Activated CD8-positive, alpha-beta memory T cell treated with anti-CD3 and anti-CD28 coated beads, Interleukin-2, amount 50 U/mL, for 1 hour (primary cell): ENCODE measurements around the gene PRR12.

Source experiments
- DNase-seq: peaks from one replicate; pipeline ENCODE4 v3.0.0-alpha.2; 2020; ENCODE audit errors: extremely low read depth

PRR12 gene

GRCh38 chr19:49591731-49592485, 926 bp downstream of the PRR12 start:
- DNase-seq = no peak

GRCh38 chr19:49592486-49593232, 1.7 kb downstream of the PRR12 start:
- no peak for DNase-seq

- DNase-seq = peak; percentile 83
Observed at GRCh38 chr19:49593233-49594113, 2.5 kb downstream of the PRR12 start.

GRCh38 chr19:49594157-49594992, 3.4 kb downstream of the PRR12 start:
- DNase-seq = no peak

GRCh38 chr19:49594993-49595818, 4.2 kb downstream of the PRR12 start:
- DNase-seq = no peak

GRCh38 chr19:49595819-49596404, 4.9 kb downstream of the PRR12 start:
- DNase-seq = no peak

GRCh38 chr19:49596407-49596806, 5.4 kb downstream of the PRR12 start:
- no peak for DNase-seq

- DNase-seq = no peak
Observed at GRCh38 chr19:49596954-49597702, 6.1 kb downstream of the PRR12 start.

GRCh38 chr19:49597703-49597974, 6.7 kb downstream of the PRR12 start:
- no peak for DNase-seq

GRCh38 chr19:49599378-49600295, 8.7 kb downstream of the PRR12 start:
- no peak for DNase-seq

- DNase-seq = no peak
Observed at GRCh38 chr19:49601482-49602038, 10.6 kb downstream of the PRR12 start.

- no peak for DNase-seq
Observed at GRCh38 chr19:49602806-49603205, 11.8 kb downstream of the PRR12 start.

- DNase-seq = no peak
Observed at GRCh38 chr19:49605605-49606004, 14.6 kb downstream of the PRR12 start.

- no peak for DNase-seq
Observed at GRCh38 chr19:49609499-49610092, 18.6 kb downstream of the PRR12 start.

- no peak for DNase-seq
Observed at GRCh38 chr19:49613374-49613773, 22.4 kb downstream of the PRR12 start.

- DNase-seq = no peak
Observed at GRCh38 chr19:49614096-49614833, 23.3 kb downstream of the PRR12 start.

GRCh38 chr19:49615861-49616260, 24.9 kb downstream of the PRR12 start:
- DNase-seq = no peak
